ENCODE results near the gene OPN3.

Gene OPN3

DNA sequence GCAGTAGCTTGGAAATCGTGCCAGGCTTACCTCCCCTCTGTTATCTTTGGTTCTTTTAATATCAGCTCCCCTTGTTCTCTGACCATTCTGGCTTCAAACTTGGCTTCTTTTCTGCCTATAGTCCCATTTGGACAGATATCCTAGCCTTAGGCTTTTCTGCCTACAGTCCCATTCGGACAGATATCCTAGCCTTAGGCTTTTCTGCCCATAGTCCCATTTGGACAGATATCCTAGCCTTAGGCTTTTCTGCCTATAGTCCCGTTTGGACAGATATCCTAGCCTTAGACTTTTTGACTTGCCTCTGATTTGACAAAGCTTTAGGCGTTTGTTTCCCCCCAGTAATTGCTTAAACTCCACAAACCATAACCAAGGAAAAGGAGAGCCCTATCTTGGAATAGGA, 25.6 kb downstream of the OPN3 start:
- no peaks in the 10 kb centered on the region for H3K27me3 ChIP-seq (ENCODE audit: control insufficient read depth in 1 of 2, insufficient read depth in 2 of 2, low read length in 2 of 2)
- no peak overlapping the region for H3K27ac ChIP-seq (ENCODE audit: low read depth, low read length)
- no peaks in the 10 kb centered on the region for H3K4me1 ChIP-seq (ENCODE audit: insufficient read depth, low read length)

DNA sequence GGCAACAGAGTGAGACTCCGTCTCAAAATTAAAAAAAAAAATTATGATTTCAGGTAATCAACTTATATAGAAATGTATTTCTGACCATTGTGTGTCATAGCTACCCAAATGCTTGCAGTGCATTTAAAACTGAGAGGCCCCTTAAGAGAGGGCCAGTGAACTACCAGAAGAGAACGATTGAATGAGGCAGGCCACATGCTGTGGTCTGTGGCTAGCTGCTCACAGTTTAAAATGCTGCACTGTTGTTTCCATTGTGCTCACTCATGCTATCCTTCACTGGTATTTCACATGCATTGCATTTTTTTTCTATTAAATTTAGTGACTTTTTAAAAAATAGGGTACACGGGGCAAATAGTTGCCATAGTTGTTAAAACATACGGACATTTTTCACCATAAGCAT, 26.0 kb downstream of the OPN3 start:
- Histone ChIP-seq H3K4me3 (ENCODE audit: low read depth in 1 of 2, low read length in 2 of 2) (no peak overlapping the region), H3K27me3 (ENCODE audit: control insufficient read depth in 1 of 2, insufficient read depth in 2 of 2, low read length in 2 of 2) (no peaks in the 10 kb centered on the region), H3K9ac (ENCODE audit: low read length) (no peak overlapping the region), H3K36me3 (ENCODE audit: insufficient read depth, low read length) (no peaks in the 10 kb centered on the region), H3K9me3 (ENCODE audit: low read length) (no peaks in the 10 kb centered on the region), H3K4me1 (ENCODE audit: insufficient read depth, low read length) (no peaks in the 10 kb centered on the region), H3K27ac (ENCODE audit: low read depth, low read length) (no peak overlapping the region)

More for the DNA sequence above, 25.6 kb downstream of the OPN3 start:
- Histone ChIP-seq H3K9ac (ENCODE audit: low read length) (no peak overlapping the region), H3K4me3 (ENCODE audit: low read depth in 1 of 2, low read length in 2 of 2) (no peak overlapping the region), H3K36me3 (ENCODE audit: insufficient read depth, low read length) (no peaks in the 10 kb centered on the region), H3K9me3 (ENCODE audit: low read length) (no peaks in the 10 kb centered on the region)

DNA sequence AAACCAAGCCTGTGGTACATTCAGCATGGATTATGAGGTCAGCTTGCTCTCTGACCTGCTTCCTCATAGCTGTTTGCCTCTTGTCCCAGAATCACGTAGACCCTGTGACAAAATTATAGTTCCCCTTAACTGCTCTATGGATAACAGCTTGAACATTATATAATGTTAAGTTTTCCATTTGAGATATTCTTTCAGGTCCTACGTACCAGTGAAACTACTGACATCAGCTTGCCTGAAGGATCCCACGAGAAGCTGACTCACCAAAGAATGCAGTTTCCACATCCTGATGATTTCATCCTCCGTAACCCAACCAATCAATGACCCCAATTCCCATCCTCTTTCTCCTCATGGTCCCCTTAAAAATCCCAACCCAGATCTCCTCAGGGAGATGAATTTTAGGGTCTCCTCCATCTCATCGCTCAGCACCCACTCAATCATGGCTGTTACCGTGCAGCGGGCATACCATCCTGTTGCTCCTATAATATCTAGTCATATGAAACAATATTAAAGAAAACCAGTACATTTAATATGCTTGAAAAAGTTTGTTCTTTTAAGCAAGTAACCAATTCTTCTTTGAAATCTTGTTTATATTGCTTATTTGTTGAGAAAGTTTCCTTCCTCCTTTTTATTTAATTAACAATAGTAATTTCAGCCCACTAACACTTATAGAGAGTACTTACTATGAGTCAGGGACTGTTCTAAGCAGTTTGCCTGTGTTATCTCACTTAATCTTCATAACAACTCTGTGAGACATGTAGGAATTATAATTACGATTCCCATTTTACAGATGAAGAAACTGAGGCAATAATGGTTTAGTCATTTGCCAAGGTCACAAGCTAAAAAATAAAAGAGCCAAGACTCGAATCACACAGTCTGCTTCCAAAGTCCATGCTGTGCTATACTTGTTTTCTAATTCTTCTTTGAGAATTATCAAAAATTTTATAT, 27.4 kb downstream of the OPN3 start:
- H3K27ac ChIP-seq (ENCODE audit: low read depth, low read length): no peak overlapping the region
- H3K9me3 ChIP-seq (ENCODE audit: low read length): no peaks in the 10 kb centered on the region
- H3K4me1 ChIP-seq (ENCODE audit: insufficient read depth, low read length): no peaks in the 10 kb centered on the region
- no peaks in the 10 kb centered on the region for H3K27me3 ChIP-seq (ENCODE audit: control insufficient read depth in 1 of 2, insufficient read depth in 2 of 2, low read length in 2 of 2)
- H3K4me3 ChIP-seq (ENCODE audit: low read depth in 1 of 2, low read length in 2 of 2): no peak overlapping the region
- H3K9ac ChIP-seq (ENCODE audit: low read length): no peak overlapping the region
- H3K36me3 ChIP-seq (ENCODE audit: insufficient read depth, low read length): no peaks in the 10 kb centered on the region

DNA sequence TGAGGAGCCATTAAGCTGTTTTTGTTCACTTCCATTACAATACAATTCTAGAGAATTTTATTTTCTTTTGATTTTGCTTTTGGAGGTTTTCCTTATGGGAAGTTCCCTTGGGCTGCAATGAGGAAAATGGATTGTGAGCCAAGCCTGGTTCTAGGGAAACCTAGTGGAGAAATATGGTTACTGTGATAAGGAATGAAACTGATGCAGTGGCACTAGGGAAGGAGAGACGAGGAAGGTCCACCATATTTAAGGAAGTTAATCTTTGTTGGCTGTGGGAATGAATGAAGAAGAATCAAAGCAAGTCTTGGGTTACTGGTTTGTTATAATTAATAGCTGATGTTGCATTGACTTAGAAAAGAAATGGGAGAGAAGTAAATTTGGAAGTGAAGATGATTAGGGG, 28.4 kb downstream of the OPN3 start:
- H3K27me3 ChIP-seq (ENCODE audit: control insufficient read depth in 1 of 2, insufficient read depth in 2 of 2, low read length in 2 of 2): no peaks in the 10 kb centered on the region
- no peak overlapping the region for H3K27ac ChIP-seq (ENCODE audit: low read depth, low read length)
- H3K36me3 ChIP-seq (ENCODE audit: insufficient read depth, low read length): no peaks in the 10 kb centered on the region
- H3K9me3 ChIP-seq (ENCODE audit: low read length): no peaks in the 10 kb centered on the region
- no peak overlapping the region for H3K9ac ChIP-seq (ENCODE audit: low read length)
- H3K4me3 ChIP-seq (ENCODE audit: low read depth in 1 of 2, low read length in 2 of 2): no peak overlapping the region
- no peaks in the 10 kb centered on the region for H3K4me1 ChIP-seq (ENCODE audit: insufficient read depth, low read length)

DNA sequence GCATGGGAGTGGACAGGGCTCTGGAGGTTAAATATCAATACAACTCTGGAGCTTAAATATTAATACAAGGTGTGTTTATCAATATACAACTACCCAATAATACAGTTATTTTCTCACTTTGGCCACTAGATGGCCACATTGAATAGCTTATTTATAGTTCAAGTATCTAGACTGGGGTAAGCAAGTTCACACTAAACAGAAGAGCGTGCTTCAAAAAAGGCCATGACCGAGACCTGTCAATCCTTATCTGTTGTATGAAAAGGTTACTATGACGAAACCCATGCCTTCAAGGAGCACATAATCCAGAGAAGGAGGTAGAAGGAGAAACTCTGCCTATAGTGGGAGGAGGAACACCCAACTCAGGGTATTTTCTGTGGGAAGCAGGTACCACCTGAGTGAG, 29.1 kb downstream of the OPN3 start:
- Histone ChIP-seq H3K27me3 (ENCODE audit: control insufficient read depth in 1 of 2, insufficient read depth in 2 of 2, low read length in 2 of 2) (no peaks in the 10 kb centered on the region), H3K4me1 (ENCODE audit: insufficient read depth, low read length) (no peaks in the 10 kb centered on the region), H3K4me3 (ENCODE audit: low read depth in 1 of 2, low read length in 2 of 2) (no peak overlapping the region), H3K9me3 (ENCODE audit: low read length) (no peaks in the 10 kb centered on the region), H3K36me3 (ENCODE audit: insufficient read depth, low read length) (no peaks in the 10 kb centered on the region), H3K9ac (ENCODE audit: low read length) (no peak overlapping the region), H3K27ac (ENCODE audit: low read depth, low read length) (no peak overlapping the region)

DNA sequence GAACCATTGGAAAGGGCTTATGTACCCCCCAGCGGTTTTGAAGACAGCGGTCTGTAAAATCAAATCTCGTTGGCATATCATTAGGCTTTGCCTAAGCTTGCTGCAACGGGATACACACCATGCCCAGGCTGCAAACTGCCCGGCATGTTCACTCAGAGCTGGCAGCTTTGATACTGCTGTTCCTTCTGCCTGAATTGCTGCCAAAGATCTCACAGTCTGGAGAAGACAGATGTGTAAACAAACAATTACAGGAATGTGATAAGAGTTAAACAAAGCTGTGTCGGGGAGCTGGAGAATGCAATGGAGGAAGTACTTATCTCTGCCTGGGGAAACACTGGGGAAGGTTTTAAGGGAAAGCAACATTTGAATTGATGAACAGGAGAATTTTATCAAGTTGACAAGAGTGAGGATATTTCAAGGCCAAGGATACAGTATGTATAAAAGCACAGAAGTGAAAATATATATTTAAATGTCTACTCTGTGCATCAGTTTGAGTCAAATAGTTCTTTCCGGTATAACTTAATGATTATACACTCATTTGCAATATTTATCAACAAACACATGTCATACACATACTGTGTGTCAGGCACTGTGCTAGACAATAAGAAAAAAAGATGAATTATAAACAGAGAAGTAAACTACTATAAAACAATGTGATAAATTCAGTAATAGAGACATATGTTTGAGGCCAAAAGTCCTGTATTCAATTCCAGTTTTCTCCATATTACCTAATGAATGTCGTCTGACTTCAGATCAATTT, 29.9 kb downstream of the OPN3 start:
- Histone ChIP-seq H3K4me3 (ENCODE audit: low read depth in 1 of 2, low read length in 2 of 2) (no peak overlapping the region), H3K27ac (ENCODE audit: low read depth, low read length) (no peak overlapping the region), H3K9ac (ENCODE audit: low read length) (no peak overlapping the region), H3K27me3 (ENCODE audit: control insufficient read depth in 1 of 2, insufficient read depth in 2 of 2, low read length in 2 of 2) (no peaks in the 10 kb centered on the region), H3K4me1 (ENCODE audit: insufficient read depth, low read length) (no peaks in the 10 kb centered on the region), H3K9me3 (ENCODE audit: low read length) (no peaks in the 10 kb centered on the region), H3K36me3 (ENCODE audit: insufficient read depth, low read length) (no peaks in the 10 kb centered on the region)

DNA sequence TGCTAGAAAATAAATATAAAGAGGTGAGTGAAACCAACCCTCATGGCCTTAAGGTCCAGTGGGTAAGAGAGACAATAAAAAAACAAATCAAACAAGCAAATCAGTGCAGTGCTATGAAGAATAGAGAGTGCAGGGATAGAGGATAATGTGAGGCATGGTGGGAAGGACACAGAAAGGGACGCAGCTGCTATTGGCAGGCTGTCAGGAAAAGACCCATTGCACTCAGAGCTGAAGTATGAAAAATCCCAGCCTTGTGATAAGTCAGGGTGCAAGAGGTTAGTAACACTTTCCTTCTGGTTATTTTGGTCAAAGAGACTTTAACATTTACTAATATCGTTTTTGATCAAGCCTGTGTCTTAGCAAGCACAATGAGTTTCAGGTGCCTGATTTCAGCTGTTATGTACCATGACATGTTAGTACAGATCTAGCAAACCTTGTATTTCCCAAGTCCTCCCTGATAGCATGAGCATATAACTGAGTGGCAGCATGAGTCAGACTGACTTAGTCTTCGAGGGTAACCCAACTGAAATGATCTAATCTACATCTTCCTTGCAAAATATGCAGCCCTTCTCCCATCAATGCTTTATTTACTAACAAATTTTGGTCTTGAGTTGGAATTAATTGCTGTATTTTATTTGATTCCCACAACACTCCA, 31.7 kb downstream of the OPN3 start:
- H3K36me3 ChIP-seq (ENCODE audit: insufficient read depth, low read length): no peaks in the 10 kb centered on the region
- no peaks in the 10 kb centered on the region for H3K9me3 ChIP-seq (ENCODE audit: low read length)
- H3K27ac ChIP-seq (ENCODE audit: low read depth, low read length): no peak overlapping the region
- H3K4me1 ChIP-seq (ENCODE audit: insufficient read depth, low read length): no peaks in the 10 kb centered on the region
- H3K27me3 ChIP-seq (ENCODE audit: control insufficient read depth in 1 of 2, insufficient read depth in 2 of 2, low read length in 2 of 2): no peaks in the 10 kb centered on the region
- H3K4me3 ChIP-seq (ENCODE audit: low read depth in 1 of 2, low read length in 2 of 2): no peak overlapping the region
- H3K9ac ChIP-seq (ENCODE audit: low read length): no peak overlapping the region

DNA sequence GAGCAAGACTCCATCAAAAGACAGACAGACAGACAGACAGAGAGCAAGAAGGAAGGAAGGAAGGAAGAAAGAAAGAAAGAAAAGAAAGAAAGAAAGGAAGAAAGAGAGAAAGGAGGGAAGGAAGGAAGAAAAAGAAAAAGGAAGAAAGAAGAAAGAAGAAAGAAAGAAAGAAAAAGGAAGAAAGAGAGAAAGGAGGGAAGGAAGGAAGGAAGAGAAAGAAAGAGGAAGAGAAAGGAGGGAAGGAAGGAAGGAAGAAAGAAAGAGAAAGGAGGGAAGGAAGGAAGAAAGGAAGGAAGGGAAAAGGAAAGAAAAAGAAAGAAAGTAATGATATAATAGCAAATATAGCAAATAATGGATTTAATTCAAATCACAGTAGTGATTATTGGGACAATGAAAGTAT, 32.7 kb downstream of the OPN3 start:
- no peak overlapping the region for H3K9ac ChIP-seq (ENCODE audit: low read length)
- H3K36me3 ChIP-seq (ENCODE audit: insufficient read depth, low read length): no peaks in the 10 kb centered on the region
- H3K9me3 ChIP-seq (ENCODE audit: low read length): no peaks in the 10 kb centered on the region
- H3K4me3 ChIP-seq (ENCODE audit: low read depth in 1 of 2, low read length in 2 of 2): no peak overlapping the region
- no peaks in the 10 kb centered on the region for H3K27me3 ChIP-seq (ENCODE audit: control insufficient read depth in 1 of 2, insufficient read depth in 2 of 2, low read length in 2 of 2)
- no peak overlapping the region for H3K27ac ChIP-seq (ENCODE audit: low read depth, low read length)
- H3K4me1 ChIP-seq (ENCODE audit: insufficient read depth, low read length): no peaks in the 10 kb centered on the region

DNA sequence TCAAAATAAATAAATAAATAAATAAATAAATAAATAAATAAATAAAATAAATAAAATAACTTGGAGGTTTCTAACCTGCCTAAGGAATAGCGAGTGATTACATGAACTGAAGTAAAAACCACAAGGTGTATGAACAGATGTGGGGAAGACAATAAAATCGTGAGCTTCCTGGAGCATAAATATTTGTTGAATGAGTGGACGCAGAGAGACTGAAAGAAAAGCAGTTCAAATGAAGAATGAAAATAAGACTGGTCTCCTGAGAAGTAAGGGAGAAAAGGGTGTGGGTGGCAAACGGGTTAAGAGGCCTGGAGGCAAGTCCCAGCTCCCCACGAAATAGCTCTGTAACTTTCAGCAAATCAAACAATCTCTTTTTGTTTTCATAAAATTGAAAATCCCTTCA, 33.6 kb downstream of the OPN3 start:
- Histone ChIP-seq H3K4me3 (ENCODE audit: low read depth in 1 of 2, low read length in 2 of 2) (no peak overlapping the region), H3K36me3 (ENCODE audit: insufficient read depth, low read length) (no peaks in the 10 kb centered on the region), H3K27ac (ENCODE audit: low read depth, low read length) (no peak overlapping the region), H3K27me3 (ENCODE audit: control insufficient read depth in 1 of 2, insufficient read depth in 2 of 2, low read length in 2 of 2) (no peaks in the 10 kb centered on the region), H3K4me1 (ENCODE audit: insufficient read depth, low read length) (no peaks in the 10 kb centered on the region), H3K9me3 (ENCODE audit: low read length) (no peaks in the 10 kb centered on the region), H3K9ac (ENCODE audit: low read length) (no peak overlapping the region)

DNA sequence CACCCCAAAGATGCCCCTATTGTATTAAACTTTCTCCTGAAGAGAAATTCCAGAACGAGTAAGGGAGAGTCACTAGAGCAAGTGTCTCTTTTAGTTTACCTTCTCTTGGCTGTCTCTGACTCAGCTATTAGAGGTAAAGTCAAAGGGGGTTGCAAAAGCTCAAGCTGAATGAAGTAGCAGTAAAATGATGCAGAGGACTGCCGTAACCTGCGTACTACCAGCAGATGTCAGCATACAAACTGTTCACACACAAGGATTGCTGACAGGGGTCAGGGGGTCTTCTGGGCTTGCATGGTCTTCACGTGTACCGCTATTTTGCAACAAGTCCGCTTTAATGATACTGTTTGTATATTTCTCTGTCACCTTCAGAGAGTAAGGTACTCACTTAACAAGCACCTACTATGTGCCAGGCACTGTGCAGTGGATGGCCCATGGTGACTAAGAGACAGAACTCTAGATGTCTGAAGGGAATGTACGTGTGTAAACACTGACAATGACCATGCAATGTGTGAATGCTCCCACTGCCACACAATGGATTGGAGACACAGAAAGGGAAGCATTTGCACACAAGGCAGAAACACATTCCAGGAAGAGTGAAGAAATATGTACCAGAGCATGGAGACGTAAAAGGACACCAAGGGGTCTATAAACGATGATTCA, 34.9 kb downstream of the OPN3 start:
- Histone ChIP-seq H3K27me3 (ENCODE audit: control insufficient read depth in 1 of 2, insufficient read depth in 2 of 2, low read length in 2 of 2) (no peaks in the 10 kb centered on the region), H3K4me3 (ENCODE audit: low read depth in 1 of 2, low read length in 2 of 2) (no peak overlapping the region), H3K4me1 (ENCODE audit: insufficient read depth, low read length) (no peaks in the 10 kb centered on the region), H3K36me3 (ENCODE audit: insufficient read depth, low read length) (no peaks in the 10 kb centered on the region), H3K9ac (ENCODE audit: low read length) (no peak overlapping the region), H3K27ac (ENCODE audit: low read depth, low read length) (no peak overlapping the region), H3K9me3 (ENCODE audit: low read length) (no peaks in the 10 kb centered on the region)

DNA sequence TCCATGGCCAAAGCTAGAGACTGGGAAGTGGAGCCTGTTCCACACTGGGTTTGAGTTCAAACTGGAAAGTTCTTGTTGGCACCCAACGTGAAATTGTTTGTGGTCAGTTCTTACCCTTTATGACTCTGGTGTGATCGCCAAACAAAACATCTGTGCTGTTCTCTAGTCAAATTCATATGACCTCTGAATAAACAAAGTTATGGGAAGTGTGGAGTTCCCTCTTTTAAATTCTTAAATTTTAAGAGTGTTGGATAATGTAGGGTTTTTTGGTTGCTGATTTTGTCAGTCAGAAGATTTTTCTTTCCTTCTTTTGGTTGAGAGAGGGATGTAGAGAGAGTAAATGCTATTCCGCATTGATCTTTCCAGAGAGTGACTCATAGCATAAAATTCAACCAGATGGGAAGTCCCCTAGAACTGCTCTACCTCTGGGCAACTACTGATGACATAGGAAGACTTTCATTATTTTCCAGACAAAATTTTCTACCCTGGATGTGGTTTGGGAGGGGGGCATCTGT, 36.4 kb downstream of the OPN3 start:
- H3K36me3 ChIP-seq (ENCODE audit: insufficient read depth, low read length): no peaks in the 10 kb centered on the region
- H3K4me1 ChIP-seq (ENCODE audit: insufficient read depth, low read length): no peaks in the 10 kb centered on the region
- no peaks in the 10 kb centered on the region for H3K27me3 ChIP-seq (ENCODE audit: control insufficient read depth in 1 of 2, insufficient read depth in 2 of 2, low read length in 2 of 2)
- H3K9ac ChIP-seq (ENCODE audit: low read length): no peak overlapping the region
- H3K9me3 ChIP-seq (ENCODE audit: low read length): no peaks in the 10 kb centered on the region
- H3K4me3 ChIP-seq (ENCODE audit: low read depth in 1 of 2, low read length in 2 of 2): no peak overlapping the region
- H3K27ac ChIP-seq (ENCODE audit: low read depth, low read length): no peak overlapping the region
